HG02981 (cell line): ENCODE data around the gene ZSCAN9.

Source experiments
- ATAC-seq: cut with Tn5 transposase; IDR thresholded peaks from one replicate; pipeline ENCODE4 v1.9.1; 2021; ENCODE audit warnings: mild to moderate bottlenecking, moderate library complexity; ENCODE audit not compliant: unreplicated experiment

ZSCAN9 gene

DNA sequence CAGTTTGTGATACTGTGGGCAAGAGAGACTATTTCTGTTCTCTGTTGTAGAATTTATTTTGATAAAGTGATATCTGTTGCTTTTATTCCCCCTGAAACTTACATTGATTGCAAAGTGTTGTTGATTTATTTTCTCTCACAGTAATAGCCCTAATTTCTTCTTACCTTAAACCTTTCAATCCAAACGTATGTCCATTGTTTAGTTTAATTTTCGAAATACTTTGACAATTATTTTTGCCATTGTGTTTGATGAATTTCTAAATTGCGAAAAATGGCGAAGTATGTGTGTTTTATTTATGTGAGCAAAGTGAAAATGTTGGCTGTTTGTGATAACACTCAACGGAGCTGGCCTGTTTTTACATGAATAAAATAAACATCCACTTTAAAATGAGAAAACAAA is 41.5 kb downstream of the ZSCAN9 start:
- ATAC-seq: no peak

DNA sequence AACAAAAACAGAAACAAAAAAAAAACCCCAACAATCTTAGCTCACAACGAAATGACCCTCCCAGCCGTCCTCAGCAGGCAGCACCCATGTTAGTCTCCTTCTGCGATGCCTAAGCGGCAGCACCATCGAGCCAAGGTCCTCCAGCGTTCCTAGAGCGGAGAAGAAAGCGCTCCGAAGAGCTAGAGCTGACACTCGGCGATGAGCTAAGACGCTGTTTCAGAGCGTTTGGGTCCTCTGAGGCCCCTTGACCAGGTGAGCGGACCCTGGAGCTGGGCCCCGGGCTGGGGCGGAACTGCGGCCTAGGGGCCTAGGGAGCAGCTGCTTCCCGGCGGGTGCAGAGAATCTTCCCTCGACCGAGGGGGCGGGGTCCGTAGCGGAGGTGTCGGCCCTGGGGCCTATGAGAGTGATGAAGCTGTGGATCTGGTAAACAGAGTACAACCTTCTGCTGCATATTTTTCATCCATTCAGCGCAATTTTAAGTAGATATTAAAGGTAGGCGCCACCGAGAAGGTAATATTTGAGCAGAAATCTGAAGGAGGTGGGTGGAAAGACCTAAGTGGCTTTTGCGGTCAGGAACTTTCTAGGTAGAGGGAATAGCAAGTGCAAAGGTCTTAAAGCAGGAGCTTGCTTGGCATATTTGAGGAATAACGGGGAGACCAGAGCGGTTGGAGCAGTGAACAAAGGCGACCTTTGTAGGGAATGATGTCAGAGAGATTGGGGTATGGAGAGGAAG is 42.1 kb downstream of the ZSCAN9 start, which contains the start of gene ZSCAN26:
ZSCAN26 (plus strand) TSS at position 182 of the 733 bp plus-strand sequence. CDS start 4,777 bp downstream, outside the sequence.
- peak; percentile 81 for ATAC-seq

DNA sequence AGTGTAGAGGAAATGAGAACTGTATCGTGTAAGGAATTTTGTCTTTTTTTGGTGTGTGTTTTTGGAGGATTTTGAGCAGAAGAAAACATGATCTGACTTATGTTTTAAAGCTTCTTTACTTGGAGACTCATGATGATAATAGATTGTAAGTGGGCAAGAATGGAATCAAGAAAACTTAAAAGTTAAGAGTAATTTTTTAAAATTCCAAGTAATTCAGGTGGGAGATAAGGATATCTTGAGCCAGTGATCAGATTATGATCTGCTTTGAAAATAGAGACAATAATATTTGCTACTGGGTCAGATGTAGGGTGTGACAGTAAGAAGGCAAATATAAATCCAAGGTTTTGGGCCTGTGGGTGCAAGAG is 42.6 kb downstream of the ZSCAN9 start:
- no peak for ATAC-seq

DNA sequence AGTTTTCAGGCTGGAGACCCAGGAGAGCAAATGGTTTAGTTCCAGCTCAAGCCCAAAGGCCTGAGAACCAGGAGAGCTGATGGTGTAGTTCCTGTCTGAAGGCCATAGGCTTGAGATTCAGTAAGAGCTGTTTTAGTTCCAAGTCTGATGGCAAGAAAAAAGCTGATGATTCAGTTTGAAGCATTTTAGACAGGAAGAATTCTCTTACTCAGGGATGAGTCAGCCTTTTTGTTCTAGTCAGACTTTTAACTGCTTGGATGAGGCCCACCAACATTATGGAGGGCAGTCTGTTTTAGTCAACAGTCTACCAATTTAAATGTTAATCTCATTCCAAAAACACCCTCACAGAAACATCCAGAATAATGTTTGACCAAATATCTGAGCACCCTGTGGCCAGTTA is 44.4 kb downstream of the ZSCAN9 start:
- ATAC-seq: no peak

DNA sequence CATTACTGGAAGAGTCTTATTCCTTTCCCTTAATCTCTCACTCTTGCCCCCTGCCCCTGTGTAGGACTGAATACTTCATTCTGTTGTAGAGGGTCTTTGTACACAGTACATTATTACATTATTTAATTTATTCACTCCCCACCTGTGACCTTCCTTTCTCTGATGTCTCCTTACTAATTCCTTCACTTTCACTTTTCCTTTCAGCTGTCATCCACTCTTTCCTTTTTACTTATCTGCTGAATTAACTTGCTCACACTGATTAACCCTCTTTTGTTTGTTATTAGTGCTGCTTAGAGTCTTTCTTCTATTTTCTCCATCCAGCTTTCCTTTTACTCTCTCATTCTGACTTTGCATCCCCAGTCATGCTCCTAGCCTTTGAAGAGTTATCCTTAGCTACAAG is 49.8 kb downstream of the ZSCAN9 start:
- no peak for ATAC-seq

DNA sequence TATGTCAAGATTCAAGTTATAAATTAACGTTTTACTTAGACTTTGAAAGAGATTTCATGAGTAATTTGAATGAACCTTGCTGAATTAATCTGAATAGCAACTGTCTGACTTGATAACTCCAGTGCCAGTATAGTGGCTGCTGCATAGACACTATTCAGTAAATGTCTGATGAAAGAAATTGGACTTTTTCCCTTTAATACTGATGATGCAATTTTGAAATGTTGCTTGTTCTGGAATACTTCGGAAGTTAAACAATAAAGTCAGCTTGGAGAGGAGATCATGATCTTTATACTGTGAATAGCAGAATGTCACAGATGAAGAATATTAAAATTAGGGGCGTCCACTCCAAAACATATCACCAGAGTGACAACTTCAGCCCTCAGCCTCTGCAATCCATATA is 52.7 kb downstream of the ZSCAN9 start:
- ATAC-seq: no peak

DNA sequence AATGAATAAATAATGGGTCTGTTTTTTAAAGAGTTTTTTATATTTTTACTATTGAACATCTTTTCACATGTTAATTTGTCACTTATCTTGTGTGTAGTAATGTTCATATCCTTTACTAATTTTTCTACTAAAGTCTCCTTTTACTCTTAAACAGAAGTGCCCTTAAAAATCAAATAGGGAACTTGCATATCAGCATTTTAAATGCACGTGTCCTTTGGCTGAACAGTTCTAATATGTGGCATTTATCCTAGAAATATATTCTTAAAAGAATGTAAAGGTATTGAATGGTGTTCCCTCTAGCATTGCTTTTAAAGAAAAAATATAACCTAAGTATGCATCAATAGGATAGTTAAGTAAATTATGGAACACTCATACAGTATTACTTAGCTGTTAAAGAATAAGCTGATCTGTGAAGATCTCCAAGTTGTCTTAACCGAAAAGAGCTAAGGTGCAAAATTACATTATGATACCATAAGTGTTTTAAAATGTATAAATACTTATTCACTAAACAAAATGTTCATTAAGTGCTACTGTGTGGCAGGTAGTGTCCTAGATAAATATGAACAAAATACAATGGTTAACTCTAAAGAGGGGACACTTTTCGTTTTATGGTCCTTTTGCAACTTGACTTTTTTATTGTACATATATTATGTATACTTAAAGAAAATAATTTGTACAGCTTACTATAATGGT is 55.7 kb downstream of the ZSCAN9 start:
- no peak for ATAC-seq

DNA sequence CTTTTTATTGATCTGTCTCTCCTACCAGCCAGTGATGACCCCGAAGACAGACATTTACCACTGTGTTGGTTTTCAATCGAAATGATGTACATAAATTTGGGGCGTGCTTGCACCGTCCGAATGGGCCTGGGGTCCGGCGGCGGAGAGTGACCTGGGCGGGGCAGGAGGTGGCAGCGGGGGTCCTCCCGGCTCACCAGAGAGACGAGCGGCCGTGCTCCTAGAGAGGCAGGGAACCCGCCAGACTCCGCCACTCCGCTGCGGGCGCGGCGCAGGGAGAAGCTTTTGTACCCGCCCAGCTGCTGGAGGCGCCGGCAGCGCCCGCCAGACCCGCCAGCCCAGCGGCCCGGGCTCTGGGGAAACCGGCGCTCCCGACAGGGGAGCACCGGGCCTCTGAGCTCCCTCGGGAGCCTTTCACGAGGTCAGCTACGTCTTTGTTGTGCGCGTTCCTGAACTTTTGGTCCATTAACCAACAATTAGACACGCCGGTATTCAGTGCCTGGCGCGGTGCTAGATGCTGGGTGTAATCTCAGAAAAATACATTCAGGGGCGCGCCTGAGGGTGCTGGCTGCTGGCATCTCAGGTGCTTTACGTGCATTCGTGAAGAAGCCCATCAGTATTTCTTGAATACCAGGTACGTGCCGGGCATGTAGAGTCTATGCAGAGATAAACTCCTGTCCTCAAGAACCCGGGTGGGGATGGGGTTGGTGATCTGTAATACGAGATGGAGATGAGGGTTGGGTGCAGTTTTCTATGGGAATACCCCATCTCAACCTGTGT is 56.4 kb downstream of the ZSCAN9 start, which contains the start of gene PGBD1:
PGBD1 (plus strand) TSS at position 285 of the 777 bp plus-strand sequence. CDS start 2,242 bp downstream, outside the sequence.
- peak; percentile 79 for ATAC-seq

DNA sequence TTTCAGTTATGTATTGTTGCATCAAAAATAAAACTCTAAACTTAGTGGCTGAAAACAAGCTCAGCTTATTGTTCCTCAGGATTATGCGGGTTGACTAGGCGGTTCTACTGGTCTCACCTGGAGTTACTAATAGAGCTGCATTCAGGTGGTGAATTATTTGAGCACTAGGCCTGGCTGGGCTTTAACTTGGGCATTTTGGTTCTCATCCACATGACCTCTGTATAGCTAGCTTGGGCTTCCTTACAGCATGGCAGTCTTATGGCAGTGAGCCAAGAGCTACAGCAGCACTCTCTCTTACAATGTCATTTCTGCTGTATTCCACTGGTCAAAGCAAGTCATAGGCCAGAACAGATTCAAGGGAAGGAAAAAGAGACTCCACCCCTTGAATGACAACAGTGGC is 57.9 kb downstream of the ZSCAN9 start:
- no peak for ATAC-seq
